CD4-positive, alpha-beta T cell treated with Interleukin-6 at 100 ng/mL for 8 hours (primary cell): ENCODE results near the gene WNT3A.

Experiments
- DNase-seq: peaks from one replicate; pipeline ENCODE4 v3.0.0-alpha.2; 2020; ENCODE audit warnings: mixed read lengths, low spot score

The WNT3A gene

DNA sequence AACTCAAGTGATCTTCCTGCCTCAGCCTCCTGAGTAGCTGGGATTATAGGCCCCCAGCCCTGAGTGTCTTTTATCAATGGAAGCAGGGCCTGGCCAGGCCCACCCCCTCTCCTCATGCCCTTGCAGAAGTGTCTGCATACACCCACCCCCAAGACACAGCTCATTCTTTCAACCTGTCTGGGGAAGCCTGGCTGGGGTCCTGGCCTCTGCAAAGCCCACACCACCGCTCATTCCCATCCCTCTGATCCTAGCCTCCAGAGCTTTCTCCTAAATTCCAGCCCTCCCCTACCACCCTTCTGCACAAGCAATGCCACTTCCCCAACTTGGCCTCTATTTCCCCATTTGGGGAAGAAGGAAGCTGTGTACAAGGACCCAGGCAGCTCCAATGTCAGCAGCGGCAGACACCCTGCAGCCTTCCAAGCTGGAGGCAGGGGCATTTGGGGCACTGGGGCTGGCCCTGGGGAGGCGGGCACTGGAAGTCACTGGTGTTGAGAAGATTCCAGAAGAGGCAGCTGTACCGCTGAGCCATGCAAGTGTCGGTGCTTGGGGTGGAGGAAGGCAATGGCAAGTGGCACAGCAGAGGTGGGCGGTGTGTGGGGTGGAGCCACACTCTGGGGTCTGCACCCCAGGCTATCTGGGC, 42.0 kb downstream of the WNT3A start:
- no peak for DNase-seq

DNA sequence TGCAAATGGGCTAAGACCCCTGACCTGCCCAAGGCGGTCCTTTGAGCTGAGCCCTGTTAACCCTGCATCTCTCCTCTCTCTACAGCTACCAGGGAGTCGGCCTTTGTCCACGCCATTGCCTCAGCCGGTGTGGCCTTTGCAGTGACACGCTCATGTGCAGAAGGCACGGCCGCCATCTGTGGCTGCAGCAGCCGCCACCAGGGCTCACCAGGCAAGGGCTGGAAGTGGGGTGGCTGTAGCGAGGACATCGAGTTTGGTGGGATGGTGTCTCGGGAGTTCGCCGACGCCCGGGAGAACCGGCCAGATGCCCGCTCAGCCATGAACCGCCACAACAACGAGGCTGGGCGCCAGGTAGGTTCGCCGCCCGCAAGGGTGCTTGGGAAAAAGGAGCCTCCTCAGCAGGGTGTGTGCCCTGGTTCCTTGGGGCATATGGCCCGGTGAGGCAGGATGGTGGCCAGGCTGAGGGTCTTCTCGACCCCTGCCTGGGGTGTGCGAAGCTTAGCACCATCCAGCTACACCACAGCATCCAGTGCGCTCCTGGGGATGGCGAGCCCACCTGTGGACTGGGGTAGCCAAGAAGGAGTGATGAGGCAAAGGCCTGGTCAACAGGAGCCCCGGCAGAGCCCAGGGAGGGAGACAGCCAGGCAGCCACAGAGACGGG, 43.9 kb downstream of the WNT3A start:
- DNase-seq, result no peak

DNA sequence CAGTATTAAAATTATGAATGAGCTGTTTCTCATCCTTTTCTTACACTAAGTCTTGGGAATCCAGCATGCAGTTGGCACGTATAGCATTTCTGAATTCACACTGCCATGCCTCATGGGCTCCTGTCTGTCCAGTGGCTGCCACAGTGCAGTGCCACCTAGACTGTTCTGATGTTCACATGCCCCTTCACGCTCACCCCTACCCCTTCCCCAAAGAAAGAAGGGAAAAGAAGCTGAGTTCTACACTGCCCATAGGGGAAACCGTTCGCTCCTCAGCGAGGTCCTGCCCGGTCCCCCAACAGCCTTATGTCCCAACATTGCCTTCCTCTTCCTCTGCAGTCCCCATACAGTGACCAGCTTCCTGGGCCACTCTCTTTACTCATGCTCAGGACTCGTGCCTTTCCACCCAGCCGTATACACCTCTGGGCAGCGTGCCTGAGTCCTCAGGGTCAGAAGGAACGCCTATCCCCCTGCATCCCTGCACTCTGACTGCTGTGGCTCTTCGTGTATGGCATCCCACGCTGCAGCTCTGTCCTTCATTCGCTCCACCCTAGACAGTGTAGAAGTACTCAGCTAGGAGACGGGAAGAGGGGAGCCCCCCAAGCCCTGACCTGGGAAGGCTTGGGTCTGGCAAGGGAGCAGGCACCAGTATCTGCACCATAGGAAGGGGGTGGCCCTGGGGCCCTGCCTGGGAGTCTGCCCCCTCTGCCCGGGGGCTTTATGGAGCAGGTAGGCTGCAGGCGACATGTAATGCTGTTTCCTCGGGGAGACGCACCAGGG, 51.6 kb downstream of the WNT3A start:
- DNase-seq, result no peak

DNA sequence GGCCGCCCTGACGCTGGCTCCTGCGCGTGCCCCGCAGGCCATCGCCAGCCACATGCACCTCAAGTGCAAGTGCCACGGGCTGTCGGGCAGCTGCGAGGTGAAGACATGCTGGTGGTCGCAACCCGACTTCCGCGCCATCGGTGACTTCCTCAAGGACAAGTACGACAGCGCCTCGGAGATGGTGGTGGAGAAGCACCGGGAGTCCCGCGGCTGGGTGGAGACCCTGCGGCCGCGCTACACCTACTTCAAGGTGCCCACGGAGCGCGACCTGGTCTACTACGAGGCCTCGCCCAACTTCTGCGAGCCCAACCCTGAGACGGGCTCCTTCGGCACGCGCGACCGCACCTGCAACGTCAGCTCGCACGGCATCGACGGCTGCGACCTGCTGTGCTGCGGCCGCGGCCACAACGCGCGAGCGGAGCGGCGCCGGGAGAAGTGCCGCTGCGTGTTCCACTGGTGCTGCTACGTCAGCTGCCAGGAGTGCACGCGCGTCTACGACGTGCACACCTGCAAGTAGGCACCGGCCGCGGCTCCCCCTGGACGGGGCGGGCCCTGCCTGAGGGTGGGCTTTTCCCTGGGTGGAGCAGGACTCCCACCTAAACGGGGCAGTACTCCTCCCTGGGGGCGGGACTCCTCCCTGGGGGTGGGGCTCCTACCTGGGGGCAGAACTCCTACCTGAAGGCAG, 52.3 kb downstream of the WNT3A start:
- peak; percentile 30 for DNase-seq

DNA sequence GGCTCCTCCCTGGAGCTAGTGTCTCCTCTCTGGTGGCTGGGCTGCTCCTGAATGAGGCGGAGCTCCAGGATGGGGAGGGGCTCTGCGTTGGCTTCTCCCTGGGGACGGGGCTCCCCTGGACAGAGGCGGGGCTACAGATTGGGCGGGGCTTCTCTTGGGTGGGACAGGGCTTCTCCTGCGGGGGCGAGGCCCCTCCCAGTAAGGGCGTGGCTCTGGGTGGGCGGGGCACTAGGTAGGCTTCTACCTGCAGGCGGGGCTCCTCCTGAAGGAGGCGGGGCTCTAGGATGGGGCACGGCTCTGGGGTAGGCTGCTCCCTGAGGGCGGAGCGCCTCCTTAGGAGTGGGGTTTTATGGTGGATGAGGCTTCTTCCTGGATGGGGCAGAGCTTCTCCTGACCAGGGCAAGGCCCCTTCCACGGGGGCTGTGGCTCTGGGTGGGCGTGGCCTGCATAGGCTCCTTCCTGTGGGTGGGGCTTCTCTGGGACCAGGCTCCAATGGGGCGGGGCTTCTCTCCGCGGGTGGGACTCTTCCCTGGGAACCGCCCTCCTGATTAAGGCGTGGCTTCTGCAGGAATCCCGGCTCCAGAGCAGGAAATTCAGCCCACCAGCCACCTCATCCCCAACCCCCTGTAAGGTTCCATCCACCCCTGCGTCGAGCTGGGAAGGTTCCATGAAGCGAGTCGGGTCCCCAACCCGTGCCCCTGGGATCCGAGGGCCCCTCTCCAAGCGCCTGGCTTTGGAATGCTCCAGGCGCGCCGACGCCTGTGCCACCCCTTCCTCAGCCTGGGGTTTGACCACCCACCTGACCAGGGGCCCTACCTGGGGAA, 53.0 kb downstream of the WNT3A start:
- peak; percentile 66 for DNase-seq

DNA sequence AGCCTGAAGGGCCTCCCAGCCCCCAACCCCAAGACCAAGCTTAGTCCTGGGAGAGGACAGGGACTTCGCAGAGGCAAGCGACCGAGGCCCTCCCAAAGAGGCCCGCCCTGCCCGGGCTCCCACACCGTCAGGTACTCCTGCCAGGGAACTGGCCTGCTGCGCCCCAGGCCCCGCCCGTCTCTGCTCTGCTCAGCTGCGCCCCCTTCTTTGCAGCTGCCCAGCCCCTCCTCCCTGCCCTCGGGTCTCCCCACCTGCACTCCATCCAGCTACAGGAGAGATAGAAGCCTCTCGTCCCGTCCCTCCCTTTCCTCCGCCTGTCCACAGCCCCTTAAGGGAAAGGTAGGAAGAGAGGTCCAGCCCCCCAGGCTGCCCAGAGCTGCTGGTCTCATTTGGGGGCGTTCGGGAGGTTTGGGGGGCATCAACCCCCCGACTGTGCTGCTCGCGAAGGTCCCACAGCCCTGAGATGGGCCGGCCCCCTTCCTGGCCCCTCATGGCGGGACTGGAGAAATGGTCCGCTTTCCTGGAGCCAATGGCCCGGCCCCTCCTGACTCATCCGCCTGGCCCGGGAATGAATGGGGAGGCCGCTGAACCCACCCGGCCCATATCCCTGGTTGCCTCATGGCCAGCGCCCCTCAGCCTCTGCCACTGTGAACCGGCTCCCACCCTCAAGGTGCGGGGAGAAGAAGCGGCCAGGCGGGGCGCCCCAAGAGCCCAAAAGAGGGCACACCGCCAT, 53.8 kb downstream of the WNT3A start:
- DNase-seq, result no peak

DNA sequence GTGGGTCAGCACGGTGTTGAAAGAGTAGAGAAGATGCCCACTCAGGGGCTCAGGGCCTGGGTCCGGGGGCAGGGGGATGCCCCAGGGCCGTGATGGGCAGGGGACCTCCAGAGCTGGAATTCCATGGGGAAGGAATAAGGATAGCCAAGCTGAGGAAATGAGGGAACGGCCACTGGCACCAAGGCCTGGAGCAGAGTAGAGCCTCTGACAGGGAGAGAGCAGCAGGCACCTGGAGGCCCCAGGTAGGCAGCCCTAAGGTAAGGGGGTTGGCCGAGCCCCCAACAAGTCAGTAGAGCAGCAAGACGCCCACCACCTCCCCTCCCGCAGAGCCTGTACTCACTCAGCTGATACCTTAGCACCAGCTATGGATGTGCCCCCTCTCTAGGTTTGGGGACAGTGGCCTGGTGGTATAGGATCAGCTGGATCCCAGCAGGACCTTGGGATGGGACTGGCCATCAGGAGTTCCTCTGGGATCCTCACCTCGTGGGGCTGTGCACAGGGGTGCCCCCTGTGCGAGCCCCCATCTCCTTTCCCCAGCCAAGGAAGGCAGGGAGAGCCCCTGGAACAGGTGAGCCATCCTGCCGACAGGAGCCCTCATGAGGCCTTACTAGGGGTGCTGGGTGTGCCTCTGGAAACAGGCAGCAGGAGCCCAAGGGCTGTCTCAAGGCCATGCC, 54.8 kb downstream of the WNT3A start:
- DNase-seq, result no peak

DNA sequence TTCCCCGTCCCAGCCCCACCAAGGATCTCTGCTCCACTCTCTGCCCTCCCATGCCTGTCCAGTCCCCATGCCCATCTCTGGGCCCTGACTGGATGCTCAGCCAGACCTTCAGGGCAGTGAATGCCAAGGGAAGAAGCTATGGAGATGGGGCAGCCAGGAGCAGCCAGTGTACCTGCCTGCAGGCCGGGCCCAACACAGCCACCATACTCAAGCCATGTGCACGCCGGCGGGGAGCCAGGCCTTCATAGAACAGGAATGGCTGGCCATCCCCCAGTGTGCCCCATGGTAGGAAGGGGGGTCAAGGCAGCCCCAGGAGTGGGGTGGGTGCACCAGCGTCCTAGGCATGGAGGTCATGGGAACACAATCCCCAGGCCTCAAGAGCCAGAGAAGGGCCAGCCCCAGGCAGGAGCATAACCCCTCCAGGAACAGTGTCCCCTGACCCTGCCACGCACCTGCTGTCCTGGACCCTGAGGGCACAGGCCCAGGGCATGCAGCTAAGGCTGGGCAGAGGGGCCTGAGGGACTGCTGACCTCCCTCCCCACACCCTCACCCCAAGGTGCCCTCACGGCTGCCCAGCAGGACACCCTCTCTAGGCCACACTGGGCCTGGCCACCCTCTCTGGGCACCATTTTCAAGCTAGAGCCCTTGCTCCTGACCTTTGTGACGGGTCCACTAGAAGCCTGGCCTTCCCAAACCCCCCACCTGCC, 55.4 kb downstream of the WNT3A start:
- no peak for DNase-seq

DNA sequence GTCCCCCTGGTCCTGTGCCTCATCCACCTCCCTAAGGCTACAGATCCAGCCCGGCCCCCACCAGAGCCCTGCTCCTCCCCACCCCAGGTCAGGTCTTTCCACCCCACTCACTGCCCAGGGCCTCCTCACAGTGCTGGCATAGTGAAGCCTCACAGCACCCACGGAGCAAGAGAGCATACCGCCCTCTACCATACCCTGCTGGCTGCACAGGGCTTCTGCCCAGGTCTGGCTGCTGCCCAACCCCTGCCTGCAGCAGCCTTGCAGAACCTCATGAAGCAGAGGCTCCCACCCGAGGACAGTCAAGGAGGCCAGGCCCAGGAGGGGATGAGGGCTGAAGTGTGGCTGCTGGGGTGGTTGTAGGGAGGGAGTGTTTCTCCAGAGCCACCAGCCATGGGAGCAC, 56.0 kb downstream of the WNT3A start:
- no peak for DNase-seq

DNA sequence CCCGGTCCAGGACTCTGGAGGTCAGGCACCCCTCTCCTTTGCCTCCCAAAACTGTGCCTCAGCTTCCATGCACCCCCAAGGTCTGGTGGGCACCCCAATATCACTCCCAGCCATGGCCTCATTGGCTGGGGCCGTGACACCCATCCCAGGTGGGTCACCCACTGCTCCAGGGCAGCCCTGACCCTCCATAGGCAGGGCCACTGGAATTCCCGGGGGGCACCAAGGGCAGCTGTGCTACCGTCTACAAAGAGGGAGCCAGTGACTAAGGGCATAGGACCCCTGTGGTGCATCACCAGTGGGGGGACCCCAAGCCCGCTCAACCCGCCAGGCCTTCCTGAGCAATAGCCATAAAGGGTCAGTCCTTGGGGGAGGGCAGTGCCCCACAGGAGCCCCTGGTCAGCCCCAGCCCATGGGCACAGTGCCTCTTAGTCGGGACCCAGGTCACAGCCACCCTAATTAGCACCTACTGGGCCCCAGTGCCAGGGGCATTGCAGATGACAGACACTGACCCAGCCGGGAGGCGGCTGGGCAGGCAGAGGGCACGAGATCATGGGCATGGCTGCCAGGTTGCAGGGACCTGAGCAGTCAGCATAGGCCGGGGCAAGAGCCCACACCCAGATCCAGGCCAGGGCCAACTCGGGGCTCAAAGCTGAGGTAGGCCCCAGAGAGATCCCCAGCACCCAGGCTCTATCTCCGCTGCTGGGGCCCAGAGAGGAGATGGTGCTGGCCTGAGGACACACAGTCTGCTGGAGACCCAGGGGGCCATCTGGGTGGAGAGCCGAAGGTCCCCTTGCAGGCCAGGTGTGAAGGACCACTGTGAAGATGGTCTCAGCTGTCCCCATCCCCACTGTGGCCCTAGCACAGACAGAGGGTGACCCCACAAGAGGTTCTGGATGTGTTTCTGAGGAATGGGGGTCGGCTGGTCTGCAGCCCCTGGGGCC, 56.7 kb downstream of the WNT3A start:
- DNase-seq, result no peak

DNA sequence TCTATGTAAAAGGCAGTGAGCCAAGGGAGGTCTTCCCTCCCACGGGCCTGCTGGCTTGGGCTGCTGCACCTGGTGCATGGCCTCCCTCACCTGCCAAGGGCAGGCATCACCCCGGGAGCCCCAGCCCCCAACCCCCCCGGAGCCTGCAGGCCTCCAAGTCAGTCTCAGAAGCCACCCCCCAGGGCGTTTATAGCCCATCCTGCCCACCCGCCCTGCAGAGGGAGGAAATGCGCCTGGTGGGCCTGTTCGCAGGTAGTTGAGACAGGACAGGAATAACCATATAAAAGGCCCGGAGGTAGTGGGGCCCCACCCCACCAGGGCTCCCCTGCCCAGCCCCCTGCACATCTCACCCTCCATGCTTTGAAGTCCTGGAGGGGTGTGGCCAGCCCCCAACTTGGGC, 57.5 kb downstream of the WNT3A start:
- no peak for DNase-seq

DNA sequence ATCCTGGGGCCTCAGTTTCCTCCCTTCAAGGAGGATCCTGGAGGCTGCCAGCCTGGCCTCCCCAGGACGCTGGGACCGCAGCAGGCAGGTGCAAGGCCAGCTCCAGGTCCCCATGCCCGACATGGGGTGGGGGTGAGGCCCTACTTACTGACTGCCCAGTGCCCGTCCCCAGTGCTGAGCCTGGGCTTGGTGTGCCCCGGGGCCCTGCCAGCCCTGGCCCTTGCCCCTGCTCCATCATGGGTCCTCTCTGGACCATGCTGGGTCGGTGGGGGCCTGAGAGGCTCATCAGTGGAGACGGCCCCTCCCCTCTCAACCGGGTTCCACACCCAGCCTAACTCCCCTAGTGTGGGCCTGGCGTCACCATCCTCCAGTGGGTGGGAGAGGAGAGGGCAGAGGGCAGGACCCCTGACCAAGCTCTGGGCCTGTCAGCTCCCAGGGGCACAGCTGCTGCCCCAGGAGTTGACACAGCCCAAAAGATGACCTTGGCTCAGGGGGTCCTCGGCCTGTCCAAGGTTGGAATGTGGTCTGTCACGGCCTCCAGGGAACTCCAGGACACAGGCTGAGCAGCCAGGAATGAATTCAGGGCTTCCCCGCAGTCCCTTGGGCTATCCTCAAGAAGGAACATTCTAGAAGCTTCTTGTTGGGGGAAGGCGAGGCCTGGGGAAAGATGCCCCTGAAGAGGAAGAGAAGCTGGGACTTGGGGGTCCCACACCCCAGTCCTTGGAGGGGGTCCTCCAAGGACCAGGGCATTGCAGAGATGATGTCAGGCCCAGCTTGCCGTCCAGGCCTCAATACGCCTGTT, 58.1 kb downstream of the WNT3A start:
- DNase-seq, result no peak

DNA sequence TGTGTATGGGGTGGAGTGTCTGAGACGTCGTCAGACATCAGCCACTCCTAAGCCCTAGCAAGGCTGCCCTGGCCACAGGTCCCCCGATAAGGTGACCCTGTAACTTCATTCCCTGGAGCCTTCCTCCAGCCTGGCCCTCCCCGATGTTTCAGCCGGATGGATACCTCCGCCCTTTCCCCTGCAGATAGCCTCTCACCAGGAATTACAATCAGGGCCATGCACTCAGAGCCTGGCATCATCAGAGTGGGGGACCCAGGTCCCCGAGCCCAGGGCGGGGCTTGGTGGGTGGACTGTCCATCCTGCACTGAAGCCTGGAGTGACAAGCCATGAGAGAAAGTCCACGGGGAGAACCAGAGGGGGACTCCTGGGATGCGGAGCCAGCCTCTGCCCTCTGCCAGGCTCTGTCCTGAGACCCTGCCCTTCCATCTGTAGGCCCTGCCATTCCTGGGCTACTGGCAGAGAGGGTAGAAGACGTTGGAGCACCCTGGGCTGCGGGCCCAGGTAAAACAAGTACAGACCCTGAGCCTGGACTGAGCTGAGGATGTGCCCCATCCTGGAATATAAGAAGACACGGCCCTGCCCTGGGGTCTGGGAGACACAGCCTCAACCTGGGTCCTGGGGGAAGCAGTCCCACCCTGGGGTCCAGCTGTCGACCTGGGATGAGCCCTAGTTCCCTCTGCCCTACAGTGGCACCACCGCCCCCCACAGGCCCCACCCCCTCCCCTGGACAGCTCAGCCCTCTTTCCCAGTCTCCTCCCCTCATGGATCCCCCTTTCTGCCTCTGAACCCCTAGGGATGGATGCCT, 58.9 kb downstream of the WNT3A start:
- no peak for DNase-seq

DNA sequence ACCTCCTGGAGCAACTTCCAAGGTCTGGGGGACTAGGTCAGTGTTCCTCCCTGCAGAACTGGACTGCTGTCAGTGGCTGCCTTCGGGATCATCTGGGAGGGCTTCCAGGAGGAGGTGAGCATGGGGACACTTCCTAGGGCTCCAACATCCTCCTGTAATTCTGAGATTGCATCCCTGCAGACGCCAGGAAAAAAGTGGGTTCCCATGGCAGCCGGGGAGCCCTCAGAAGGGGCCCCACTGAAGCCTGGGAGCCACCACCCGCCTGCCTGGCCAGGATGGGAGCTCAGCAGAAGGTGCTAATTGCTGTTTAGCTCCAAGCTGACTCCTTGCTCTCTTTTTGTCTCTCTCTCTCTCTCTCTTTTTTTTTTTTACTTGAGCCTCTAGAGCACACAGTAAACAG, 59.6 kb downstream of the WNT3A start:
- no peak for DNase-seq

DNA sequence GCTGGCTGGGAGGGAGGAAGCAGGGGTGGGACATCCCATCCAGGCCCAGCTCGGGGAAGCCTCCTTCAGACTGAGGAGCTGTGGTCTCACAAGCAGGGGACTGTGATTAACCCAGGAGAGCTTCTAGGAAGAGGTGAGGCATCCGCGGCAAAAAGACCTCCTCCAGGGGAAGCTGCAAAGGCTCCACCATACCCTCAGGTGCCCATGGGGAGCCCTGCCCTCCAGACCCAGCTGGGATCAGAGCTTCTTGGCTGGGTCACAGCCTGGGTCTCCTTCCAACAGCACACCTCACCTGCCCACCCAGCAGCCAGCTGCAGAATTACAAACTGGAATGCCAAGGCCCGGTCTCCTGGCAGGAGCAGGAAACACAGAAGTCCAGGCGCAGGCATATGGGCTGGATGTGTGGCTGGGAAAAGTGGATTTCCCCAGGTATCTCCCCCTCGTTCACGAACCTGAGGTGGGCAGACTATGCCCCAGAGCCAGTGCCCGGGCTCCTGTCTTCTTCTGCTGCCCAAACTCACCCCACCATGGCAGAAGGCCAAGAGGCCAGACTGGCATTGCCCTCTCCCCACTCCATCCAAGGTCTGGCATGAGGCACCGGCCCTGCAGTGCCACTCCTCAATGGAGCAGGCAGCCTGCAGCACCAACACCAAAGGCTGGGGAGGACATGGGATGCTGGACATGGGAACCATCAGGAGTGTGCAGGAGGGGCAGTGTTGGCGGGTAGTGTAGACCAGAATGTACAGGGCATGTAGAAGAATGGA, 60.3 kb downstream of the WNT3A start:
- no peak for DNase-seq

DNA sequence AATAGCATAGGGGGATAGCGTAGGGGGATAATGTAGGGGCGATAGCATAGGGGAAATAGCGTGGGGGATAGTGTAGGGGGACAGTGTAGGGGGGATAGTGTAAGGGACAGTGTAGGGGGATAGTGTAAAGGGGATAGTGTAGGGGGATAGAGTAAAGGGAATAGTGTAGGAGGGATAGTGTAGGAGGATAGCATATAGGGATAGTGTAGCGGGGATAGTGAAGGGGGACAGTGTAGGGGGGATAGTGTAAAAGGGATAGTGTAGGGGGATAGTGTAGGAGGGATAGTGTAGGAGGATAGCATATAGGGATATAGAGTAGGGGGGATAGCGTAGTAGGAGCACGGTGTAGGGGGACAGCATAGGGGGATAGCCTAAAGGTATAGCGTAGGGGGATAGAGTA, 61.6 kb downstream of the WNT3A start:
- DNase-seq, result no peak
